Ovary (tissue), 3 donors: ENCODE measurements around the gene KIAA0825.

Source experiments
- POLR2A ChIP-seq: fragments of 450-650 bp; IDR thresholded peaks from one replicate; pipeline ENCODE4 v1.6.1; 2017; ENCODE audit warnings: antibody characterized with exemption, mild to moderate bottlenecking, moderate library complexity
- TF ChIP-seq, protein P1 (sequence below), 3 donors: fragments of 450-650 bp in 2 of 3; fragments of 200-600 bp in 1 of 3; IDR thresholded peaks; one replicate each; pipeline versions ENCODE4 v1.5.1 to v1.8.0; 2016 to 2022; ENCODE audit warnings: antibody characterized with exemption in 3 of 3, mild to moderate bottlenecking in 1 of 3
- donor health status: DM: no; HTN: no; CAD: no.

DNA sequence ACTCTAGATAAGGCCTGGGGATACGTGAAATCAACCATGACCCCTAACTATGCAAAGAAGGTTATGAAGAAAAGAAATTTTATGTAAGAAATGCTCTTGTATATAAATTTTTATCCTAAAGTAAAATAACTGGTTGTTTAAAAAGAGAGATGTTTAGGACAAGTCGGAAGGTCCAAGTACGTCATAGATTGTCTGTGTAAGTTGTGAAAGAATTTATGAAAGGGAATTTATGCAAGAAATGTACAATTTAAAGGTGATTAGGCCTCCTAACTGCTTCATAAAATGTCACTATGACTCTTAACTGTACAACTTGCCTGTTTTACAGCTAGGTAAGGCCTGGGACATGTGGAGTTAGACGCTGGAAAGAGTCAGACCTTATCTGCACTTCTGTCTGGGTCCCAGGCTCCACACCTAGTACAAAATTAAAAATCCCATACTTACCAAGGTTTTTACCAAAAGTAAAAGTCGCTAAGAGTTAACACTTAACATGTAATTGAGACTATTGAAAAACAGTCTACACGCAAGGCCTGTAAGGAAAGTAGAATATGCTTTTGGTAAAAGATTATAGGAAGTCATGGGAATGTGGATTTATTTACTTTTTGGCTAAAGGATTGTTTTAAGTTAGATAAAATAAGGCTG, 77.4 kb downstream of the KIAA0825 start:
- TF ChIP-seq, protein P1, sequence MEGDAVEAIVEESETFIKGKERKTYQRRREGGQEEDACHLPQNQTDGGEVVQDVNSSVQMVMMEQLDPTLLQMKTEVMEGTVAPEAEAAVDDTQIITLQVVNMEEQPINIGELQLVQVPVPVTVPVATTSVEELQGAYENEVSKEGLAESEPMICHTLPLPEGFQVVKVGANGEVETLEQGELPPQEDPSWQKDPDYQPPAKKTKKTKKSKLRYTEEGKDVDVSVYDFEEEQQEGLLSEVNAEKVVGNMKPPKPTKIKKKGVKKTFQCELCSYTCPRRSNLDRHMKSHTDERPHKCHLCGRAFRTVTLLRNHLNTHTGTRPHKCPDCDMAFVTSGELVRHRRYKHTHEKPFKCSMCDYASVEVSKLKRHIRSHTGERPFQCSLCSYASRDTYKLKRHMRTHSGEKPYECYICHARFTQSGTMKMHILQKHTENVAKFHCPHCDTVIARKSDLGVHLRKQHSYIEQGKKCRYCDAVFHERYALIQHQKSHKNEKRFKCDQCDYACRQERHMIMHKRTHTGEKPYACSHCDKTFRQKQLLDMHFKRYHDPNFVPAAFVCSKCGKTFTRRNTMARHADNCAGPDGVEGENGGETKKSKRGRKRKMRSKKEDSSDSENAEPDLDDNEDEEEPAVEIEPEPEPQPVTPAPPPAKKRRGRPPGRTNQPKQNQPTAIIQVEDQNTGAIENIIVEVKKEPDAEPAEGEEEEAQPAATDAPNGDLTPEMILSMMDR (IDR thresholded peaks at IDR 0.05): no peak
- TF ChIP-seq POLR2A: no peak
